Embryonic facial prominence (tissue), 1 donor: ENCODE results near the gene PC.

ENCODE experiments used
- DNase-seq: peaks from one replicate; pipeline ENCODE4 v3.0.0-alpha.2; 2016; ENCODE audit errors: extremely low spot score

The PC gene

DNA sequence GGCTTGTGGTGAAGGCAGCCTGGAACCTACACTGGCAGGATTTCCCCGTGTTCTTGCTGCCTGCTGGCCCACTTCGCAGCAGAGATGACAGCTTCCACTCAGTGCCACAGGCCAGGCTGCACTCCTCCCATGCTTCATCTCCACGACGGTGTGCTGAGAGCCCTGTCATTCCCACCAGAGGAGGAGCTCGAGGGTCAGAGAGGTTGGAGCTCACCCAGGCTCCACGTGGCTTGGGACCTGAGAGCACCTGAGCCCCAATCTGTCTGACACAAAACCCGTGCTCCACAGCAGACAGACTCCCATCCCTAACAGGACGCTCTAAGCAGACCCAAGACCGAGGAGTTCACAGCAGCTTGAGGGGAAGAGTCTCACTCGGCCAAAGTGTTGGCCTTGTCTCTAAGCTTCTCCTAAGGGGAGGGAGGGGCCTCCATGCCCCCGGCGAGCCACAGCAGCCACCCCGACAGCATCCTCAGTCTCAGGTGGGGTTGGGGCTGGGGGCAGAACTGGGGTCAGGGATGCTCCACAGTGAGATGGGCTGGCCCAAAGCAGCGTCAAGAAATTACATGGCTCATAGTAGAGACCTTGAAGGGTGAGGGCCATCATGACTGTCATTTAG is 90.7 kb downstream of the PC start:
- no peak for DNase-seq

DNA sequence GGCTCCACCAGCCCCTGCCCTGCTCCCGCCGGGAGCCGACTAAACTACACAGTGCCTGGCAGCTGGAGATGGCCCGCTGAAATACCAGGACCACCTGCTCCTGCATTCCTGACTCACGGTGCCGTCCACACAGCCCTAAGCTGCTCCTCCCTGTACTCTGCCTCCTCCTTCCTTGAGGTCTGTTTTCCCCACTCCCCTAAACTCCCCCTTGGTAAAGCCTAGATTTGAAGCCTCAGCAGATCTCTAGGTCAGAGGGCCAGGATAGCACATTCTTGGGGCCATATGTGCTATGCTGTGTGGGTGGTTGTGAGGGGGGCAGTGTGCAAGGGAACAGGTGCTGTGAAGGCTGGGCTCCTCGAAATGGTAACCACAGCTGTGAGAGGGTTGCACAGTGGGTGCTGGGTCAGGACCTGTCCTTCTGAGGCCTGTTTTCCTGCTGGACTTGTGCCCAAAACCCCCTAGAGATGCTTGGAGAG is 91.6 kb downstream of the PC start:
- DNase-seq: no peak

DNA sequence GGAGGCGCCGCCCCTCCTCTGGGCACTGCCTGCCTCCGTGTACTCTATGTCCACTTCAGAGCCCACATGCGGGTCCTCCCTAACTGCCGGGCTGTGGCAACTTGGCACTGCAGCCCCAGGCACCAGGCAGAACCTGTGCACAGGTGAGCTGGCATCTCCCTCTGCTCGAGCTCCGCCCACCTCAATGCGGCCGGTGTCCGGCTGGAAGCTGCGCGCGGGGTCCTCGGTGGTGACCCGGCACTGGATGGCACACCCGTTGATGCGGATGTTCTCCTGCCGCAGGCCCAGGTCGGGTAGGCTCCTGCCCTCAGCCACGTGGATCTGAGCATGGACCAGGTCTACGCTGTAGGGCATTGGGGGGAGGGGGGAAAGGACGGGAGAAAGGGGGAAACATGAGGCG is 92.2 kb downstream of the PC start:
- no peak for DNase-seq

DNA sequence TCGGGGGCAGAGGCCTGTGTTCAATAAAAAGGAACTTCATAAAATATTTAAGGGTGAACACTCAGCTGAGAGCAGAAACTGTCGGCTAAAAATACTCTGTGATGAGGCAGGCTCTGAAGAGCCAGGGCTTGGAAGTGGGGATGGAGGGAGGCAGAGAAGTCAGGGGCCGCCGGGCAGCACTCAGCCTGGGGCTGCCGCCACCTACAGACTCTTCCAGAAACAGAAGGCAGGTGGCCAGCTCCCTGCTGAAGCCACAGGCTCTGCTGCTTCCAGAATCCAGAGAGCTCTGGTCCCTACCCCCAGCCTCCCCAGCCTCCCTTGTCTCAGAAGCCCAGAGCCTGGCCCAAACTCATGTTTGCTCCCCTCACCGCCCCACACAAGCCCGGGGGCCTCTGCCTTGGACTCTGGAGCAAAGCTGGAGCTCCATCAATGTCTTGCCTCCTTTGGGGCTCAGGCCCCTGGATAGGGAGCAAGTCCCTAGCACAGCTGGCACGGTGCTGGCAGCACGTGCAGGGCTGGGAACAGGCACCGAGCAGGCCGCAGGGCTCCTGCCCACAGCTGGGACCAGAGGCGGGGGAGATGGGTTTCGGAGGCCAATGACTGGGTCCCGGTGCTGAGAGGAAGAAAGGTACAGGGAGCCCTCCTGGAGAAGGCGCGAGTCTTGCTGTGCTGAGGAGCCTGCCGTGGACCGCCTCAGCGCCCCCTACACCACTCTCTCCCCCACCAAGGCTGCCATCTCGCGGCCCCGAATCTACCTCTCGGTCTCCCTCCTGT is 93.1 kb downstream of the PC start:
- DNase-seq: no peak

DNA sequence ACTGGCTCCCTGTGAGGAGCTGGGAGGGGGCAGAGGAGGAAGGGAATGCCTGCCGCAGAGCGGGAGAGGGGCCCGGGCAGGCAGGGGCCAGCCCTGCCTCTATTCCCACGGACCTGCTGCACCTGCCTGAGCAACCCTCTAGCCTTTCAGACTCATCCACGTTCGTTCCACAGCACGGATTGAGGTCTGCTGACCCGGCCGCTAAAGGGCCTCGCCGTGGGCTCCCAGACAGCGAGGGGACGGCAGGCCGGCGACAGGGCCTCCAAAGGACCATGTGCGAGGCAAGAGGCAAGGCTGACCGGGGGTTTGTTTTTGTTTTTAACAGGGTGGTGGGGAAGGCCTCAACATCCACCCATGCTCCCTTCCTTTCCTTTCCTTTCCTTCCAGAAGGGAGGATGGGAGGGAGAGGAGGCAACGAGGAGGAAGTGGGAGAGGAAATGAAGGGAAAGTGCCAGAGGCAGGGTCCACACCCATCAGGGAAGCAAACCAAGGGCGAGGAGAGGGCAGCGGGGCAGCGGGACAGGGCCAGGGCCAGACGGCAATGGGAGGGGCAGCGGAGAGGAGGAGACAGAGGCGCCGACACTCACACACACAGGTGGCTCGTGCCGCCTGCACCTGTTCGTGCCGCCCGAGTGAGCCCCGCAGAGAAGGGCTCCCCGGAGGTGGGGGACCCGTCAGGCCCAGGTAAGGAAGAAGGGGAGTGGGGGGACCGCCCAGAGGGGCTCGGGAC is 93.8 kb downstream of the PC start:
- no peak for DNase-seq

DNA sequence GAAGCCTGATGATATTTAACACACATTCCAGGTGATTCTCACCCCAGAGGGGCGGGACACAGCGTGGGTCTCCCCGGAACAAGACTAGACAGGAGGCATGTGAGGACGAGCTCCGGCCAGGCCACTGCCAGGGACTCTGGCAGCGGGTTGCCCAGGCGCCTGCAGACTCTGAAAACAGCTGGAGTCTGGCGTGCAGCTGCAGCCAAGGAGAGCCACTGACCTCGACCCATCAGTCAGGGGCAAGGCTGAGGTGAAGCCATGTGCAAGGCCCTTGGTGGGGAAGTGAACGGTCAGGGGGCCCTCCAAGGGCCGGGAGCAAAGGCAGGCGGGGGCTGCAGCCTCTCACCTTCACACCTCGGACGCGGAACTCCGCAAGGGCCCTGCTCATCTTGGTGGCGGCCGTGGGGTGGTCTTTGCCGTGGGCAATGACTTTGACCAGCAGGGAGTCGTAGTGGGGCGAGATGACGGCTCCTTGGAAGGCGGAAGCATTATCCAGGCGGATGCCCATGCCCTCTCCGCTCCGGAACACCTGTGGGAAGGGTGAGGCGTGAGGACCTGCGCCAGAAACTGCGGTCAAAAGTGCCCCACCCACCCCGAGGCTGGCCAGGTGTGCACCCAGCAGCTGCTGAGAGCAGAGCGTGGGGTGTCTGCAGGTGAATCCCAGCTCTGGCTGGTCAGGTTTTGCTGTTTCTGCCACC is 94.6 kb downstream of the PC start:
- no peak for DNase-seq

DNA sequence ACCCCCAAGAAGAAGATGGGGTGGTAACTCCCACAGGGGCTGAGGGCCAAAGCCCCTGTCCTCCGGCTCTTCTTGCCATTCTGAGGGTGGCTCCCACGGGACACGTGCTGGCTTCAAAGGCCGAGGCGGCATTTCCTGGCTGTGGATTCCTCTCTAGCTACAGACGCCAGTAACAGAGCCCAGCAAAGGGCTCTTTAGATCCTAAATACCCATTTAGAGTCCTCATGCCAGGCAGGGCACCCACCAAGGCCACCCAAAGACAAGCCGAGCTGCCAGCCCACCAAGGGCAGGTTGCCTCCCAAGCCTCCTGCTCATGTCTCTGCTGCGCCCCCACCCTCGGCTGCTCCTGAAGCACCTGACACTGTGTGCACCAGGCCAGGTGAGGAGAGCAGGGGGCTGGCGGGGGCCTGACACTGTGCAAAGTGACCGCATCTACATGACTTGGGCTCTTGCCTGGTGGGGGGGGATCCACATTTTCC is 95.6 kb downstream of the PC start:
- no peak for DNase-seq

DNA sequence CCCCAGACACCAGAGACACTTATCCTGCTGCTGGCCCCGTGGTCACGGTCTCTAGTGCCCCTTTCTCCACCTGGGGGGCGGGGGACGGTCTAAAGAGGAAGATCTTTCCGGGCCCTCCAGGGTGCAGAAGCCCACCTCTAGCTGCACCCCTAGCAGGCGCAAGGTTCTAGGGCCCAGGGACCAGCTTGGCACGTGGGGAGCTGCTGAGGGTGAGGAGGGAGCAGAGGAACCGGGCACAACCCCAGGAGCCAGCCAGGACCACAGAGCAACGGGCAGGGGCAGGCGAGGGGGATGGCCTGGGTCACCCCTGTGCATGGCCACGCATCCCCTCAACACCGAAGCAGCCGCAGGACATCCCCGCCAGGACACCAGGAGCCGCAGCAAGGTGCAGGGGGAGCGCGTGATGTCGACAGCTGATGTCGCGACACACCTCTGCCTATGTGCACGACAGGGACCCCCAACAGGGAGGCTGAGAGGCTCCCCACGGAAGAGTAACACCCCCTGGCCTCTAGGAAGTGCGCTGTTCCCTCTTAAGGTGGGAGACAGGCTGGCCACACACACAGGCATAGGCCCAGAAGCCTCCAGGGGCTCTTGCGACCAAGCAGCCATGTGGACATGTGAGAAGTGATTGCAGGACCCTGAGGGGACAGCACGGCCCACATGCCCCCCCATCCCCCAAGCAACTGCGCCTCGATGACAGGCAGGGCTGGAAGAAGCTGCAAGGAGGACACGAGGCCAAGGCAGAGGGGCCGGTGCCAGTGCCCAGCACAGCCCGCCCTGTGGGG is 96.2 kb downstream of the PC start:
- DNase-seq: no peak

DNA sequence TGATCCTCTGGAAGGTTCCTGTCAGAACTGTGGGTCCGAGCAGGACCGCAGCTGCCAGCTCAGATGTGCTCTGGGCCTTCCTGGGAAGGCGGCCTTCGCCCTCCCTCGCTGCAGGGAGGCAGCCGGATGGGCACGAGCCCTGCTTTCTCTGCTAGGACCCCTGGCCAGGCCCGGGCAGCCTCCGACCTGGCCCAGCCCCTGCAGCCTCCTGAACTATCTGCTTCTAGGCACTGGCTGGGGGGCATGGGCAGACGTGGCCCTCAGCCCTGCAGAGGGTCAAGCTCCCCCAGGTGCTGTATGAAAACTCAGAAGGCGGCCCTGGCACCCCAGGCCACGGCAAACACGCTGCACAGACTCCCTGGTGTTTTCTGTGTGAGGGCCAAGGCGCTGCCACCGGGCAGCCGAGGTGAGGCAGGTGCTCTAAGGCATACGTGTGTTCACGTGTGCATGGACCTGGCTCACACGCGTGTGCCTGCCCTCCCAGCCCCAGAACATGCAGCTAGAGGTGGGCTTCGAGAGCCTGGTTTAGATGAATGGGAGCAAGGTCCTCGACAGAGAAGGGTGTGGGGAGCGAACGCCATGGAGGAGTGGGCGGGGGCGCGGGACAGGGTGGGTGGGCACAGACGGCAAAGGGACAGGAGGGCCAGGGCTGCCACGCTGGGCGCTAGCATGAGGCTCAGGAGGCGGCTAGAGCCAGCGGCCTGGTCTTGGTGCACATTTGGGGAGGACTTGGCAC is 97.0 kb downstream of the PC start:
- DNase-seq: no peak

DNA sequence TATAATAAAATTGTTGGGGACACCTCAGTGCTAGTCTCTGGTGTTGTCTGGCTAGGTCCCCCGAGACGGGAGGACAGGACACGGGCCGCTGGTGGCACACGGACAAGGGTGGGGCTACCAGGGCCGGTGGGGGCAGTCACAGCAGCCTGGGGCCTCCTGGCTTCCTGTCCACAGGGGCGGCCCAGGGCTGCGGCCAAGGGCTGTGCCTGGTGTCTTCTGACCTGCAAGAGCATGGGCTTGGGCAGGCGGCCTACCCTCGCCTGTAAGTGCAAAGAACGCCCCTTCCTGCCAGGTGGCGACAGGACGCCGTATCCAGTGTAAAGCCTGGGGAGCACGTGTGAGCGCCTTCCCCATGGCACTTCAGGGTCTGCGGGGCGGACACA is 97.7 kb downstream of the PC start:
- no peak for DNase-seq

DNA sequence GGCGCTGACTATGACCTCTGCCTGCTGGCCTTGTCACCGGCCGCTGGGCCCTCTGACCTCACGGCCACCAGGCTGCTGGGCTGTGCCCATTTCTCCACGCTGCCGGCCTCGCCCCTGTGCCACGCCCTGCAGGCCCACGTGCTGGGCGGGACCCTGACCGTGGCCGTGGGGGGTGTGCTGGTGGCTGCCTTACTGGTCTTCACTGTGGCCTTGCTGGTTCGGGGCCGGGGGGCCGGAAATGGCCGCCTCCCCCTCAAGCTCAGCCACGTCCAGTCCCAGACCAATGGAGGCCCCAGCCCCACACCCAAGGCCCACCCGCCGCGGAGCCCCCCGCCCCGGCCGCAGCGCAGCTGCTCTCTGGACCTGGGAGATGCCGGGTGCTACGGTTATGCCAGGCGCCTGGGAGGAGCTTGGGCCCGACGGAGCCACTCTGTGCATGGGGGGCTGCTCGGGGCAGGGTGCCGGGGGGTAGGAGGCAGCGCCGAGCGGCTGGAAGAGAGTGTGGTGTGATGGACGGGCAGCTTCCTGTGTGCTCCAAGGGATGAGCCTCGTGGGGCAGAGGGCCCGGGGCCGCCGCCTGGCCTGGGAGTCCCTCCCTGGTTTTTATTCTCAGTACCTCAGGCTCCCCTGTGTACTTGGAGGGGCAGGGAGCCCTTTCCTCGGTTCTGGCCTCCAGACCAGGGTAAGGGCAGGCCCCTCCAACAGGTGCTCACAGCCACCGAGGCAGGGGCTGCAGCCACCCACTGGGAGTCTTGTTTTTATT is 98.3 kb downstream of the PC start:
- no peak for DNase-seq

DNA sequence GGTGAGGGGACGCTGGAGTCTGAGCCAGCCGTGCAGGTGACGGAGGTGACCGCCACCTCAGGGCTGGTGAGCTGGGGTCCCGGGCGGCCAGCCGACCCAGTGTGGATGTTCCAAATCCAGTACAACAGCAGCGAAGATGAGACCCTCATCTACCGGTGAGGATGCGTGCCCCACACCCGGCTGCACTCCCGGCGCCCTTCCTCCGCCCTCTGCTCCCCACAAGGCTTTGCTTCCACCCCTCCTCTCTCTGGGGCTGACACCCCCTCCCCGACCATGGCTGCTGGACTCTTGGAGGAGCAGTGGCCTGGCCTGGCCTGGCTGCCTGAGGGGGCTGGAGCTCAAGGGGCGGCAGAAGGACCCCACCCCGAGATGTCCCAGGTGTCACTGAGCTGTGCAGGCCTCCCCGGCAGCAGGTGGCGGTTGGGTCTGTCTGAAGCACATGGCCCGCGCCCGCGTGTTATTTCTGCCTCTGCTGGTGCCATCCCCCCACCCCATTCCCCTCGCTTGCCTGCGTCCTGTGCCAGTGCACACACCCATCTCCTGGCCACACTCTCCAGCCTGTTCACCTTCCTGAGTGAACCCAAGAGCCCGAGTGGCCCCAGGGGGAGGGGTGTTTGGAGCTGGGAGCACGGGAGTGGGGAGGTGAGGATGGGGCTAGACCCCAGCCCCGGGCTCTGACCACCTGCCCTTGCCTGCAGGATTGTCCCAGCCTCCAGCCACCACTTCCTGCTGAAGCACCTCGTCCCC is 99.1 kb downstream of the PC start:
- DNase-seq: no peak

DNA sequence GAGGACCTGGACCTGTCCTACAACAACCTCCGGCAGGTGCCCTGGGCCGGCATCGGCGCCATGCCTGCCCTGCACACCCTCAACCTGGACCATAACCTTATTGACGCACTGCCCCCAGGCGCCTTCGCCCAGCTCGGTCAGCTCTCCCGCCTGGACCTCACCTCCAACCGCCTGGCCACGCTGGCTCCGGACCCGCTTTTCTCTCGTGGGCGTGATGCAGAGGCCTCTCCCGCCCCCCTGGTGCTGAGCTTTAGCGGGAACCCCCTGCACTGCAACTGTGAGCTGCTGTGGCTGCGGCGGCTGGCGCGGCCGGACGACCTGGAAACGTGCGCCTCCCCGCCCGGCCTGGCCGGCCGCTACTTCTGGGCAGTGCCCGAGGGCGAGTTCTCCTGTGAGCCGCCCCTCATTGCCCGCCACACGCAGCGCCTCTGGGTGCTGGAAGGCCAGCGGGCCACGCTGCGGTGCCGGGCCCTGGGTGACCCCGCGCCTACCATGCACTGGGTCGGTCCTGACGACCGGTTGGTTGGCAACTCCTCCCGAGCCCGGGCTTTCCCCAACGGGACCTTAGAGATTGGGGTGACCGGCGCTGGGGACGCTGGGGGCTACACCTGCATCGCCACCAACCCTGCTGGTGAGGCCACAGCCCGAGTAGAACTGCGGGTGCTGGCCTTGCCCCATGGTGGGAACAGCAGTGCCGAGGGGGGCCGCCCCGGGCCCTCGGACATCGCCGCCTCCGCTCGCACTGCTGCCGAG is 99.8 kb downstream of the PC start:
- no peak for DNase-seq

DNA sequence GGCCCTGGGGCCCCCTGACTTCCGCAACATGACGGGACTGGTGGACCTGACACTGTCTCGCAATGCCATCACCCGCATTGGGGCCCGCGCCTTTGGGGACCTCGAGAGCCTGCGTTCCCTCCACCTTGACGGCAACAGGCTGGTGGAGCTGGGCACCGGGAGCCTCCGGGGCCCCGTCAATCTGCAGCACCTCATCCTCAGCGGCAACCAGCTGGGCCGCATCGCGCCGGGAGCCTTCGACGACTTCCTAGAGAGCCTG is 100.3 kb downstream of the PC start:
- DNase-seq: no peak

DNA sequence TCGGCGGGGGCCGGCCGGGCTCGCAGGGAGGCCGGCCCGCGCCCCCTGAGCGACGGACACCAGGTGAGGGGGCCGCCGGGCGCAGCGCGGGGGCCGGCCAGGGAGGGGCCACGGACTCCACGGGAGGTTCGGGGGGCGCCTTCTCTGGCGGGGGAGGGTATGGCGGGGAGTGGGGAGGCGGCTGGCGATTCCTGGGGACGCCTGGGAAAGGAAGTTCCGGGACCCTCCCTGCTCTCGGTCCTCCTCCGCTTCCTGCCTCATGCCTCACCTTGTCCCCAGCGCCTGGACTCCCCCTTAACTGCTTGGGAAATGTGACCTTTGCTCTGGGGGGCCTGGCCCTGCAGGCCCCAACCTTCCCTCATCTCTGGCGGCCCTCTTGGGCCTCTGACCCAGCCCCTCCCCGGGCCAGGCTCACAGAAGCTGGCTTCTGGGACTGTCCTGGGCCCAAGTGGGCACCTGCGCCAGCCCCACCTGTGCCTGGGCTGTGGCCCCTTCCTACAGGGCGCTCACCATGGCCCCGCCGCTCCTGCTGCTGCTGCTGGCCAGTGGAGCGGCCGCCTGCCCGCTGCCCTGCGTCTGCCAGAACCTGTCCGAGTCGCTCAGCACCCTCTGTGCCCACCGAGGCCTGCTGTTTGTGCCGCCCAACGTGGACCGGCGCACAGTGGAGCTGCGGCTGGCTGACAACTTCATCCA is 100.8 kb downstream of the PC start:
- DNase-seq: no peak

DNA sequence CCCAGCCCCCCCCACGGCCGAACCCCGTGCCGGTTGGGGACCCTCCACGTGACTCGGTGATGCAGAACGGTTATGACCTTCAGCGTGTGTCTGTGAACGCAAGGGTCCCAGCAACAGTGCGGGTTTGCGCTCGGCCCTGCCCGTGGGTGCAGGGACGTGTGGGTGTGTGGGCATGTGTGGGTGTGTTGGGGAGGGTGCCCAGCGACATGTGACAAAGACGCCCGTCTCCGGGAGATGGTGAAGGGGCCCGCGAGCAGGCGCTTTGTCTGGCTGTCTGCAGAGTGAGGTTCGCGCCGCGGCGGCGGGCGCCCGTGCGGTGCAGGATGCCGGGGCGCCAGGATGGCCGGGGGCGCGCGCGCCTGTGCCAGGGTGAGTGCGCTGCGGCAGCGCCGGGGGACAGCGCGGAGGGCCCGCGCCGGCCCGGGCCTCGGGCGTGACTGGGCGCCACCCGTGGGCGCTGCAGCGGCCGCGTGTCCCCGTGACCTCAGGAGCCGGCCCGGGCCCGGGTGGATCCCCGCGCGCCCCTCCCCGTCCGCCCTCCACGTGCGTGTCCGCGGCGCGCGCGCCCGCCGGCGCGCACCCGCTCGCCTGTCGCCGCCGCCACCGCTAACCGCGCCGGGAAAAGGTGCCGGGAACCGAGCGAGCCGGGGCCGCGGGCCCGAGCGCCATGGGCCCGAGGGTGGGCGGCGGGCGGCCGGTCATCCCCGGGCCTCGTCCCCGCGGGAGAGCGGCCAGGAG is 101.5 kb downstream of the PC start, which contains the start of gene LRFN4:
TSS of gene LRFN4 (plus strand) at position 569 of the 738 bp plus-strand sequence. CDS start 681 bp downstream, outside the sequence.
- no peak for DNase-seq
